Pancreas (tissue), 10 donors: ENCODE data around the gene HMGXB3. TPM values are rescaled to one million over a fixed set of nuclear protein-coding genes. Genes with fewer than 3 reads are reported as not detected.
A peak's percentile ranks its signal among the peaks of the same experiment; 100 is the strongest.
"Not testable (repeated sequence)": the region's sequence is repeated elsewhere in the genome, so short reads cannot be mapped to it uniquely, and the experiment has no call there.

ENCODE experiments used
- ATAC-seq, 4 donors: fragments of 200-7000 bp; cut with Tn5 transposase; one replicate each; pipeline versions ENCODE4 v1.8.0 to v1.9.1; 2020; ENCODE audit warnings: mild to moderate bottlenecking in 4 of 4, moderate library complexity in 4 of 4
- DNase-seq, 6 donors: peaks; one replicate each; pipeline ENCODE4 v3.0.0-alpha.2; 2020
- FAIRE-seq: peaks from 2 replicates; lab custom pipeline; 2012; peaks lifted over from hg19 to GRCh38; lab: Jason Lieb, UNC
- H3K27ac ChIP-seq, 4 donors: fragments of 200-600 bp; sonication (generic); 1 replicate in 3 of 4; 2 replicates in 1 of 4; pipeline versions ENCODE4 v1.5.0 to v1.8.0; 2020
- H3K27me3 ChIP-seq, 4 donors: fragments of 200-600 bp; one replicate each; pipeline ENCODE4 v1.8.0; 2021
- H3K36me3 ChIP-seq, 3 donors: fragments of 200-600 bp; sonication (generic) in 1 of 3; one replicate each; pipeline versions ENCODE4 v1.5.0 to v1.8.0; 2020 to 2021
- H3K4me1 ChIP-seq, 3 donors: fragments of 200-600 bp; one replicate each; pipeline ENCODE4 v1.8.0; 2021
- H3K4me3 ChIP-seq, 4 donors: fragments of 200-600 bp; sonication (generic) in 2 of 4; one replicate each; pipeline versions ENCODE4 v1.5.0 to v1.8.0; 2020 to 2021
- H3K9me3 ChIP-seq, 4 donors: fragments of 200-600 bp; one replicate each; pipeline ENCODE4 v1.8.0; 2021
- CTCF ChIP-seq, 4 donors: fragments of 200-600 bp; sonication (generic) in 3 of 4; IDR thresholded peaks; one replicate each; pipeline versions ENCODE4 v1.5.0 to v1.8.0; 2021; ENCODE audit warnings: antibody characterized with exemption in 4 of 4
- WGBS, 2 donors: extraction: QIAGEN DNeasy Blood & Tissue Kit; methylation state at CpG; one replicate each; pipeline ENCODE4 v1.1.7; 2013; 5-methylcytosine and 5-hydroxymethylcytosine counted together
- intact Hi-C, 3 donors: fragments of 100-400 bp; cut with DNase I; formaldehyde crosslinking; loops; one replicate each; pipeline versions ENCODE4 v1.11.1 to v1.14.2; 2022
- polyA plus RNA-seq, 2 donors: library from polyadenylated mRNA; stranded (reverse); fragments of 200-250 nt; gene quantifications; one replicate each; pipeline ENCODE4 v1.2.3, GENCODE V29; 2013
- total RNA-seq, 6 donors: library from RNA; stranded (reverse); fragmentation: NEBNext Ultra II Directional in 4 of 6; extraction: Animal tissue kit (Norgen Biotek cat#: 25700) in 4 of 6; gene quantifications; one replicate each; pipeline versions ENCODE4 v1.2.1 to v1.2.4, GENCODE V29; 2021 to 2023
- donor health status: healthy with polysubstance abuse.
- donor health status: DM: no; HTN: no; CAD: no; lungs with moderate emphysema.
- donor health status: DM: no; HTN: no; CAD: no.
- donor health status: control.
- donor health status: control.
- donor health status: Bipolar disorder and iron deficiency.
- donor health status: DM: yes; HTN: yes; CAD: no.
- donor health status: DM: no; HTN: no; CAD: no.
- donor health status: DM: no; HTN: no; CAD: no.
- donor health status: DM: yes; HTN: yes; CAD: no.

The HMGXB3 gene
- total and polyA plus RNA-seq, 8 donors, result 8.6 to 21.4 (median 12.8) TPM

GRCh38 chr5:150081541-150082283 is 81.2 kb downstream of the HMGXB3 start:
- FAIRE-seq, result no peak
- TF ChIP-seq CTCF (IDR thresholded peaks at IDR 0.05), result no peak
- H3K27ac ChIP-seq, result no peak overlapping the region

DNA sequence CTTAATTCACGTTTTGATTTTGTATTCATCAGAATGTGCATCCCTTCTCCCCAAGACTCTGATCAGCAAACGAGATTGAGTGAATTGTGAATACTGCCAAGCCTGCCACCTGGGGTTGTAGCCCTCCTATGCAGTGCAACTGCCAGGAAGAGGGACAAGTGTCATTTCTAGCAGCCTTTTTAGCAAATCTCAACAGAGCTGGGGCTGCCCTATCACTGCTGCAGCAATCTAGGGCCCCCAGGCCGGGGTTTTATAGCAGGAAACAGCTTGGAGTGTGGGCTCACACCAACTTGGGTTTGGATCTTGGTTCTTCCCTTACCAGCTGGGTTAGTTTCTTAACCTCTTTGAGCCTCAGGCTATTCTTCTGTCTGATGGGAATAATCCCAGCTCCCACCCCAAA is 81.8 kb downstream of the HMGXB3 start:
- WGBS, 2 donors, result 49 to 54% methylated on average over 3 of the region's 3 CpGs
- Histone ChIP-seq H3K27me3 (no peaks in the 10 kb centered on the region), H3K9me3 (no peaks in the 10 kb centered on the region), H3K4me3 (peak overlapping the region in 1 of 4 donors; percentile 14), H3K36me3 (no peaks in the 10 kb centered on the region), H3K27ac (no peak overlapping the region), H3K4me1 (no peaks in the 10 kb centered on the region)
- intact Hi-C loops, result no loop called here
- no peak for ATAC-seq
- no peak for FAIRE-seq
- TF ChIP-seq CTCF (IDR thresholded peaks at IDR 0.05), result no peak
- DNase-seq, result no peak

More at GRCh38 chr5:150081541-150082283, 81.2 kb downstream of the HMGXB3 start:
- intact Hi-C loops, result no loop called here
- 38 to 46% methylated on average over 15 of the region's 15 CpGs for WGBS, 2 donors
- Histone ChIP-seq H3K9me3 (no peaks in the 10 kb centered on the region), H3K4me1 (no peaks in the 10 kb centered on the region), H3K27me3 (no peaks in the 10 kb centered on the region), H3K4me3 (no peak overlapping the region), H3K36me3 (no peaks in the 10 kb centered on the region)
- peak in 2 of 6 donors; percentile 50 to 71 for DNase-seq
- peak in 3 of 4 donors; percentile 55 to 88 (median 73) for ATAC-seq

DNA sequence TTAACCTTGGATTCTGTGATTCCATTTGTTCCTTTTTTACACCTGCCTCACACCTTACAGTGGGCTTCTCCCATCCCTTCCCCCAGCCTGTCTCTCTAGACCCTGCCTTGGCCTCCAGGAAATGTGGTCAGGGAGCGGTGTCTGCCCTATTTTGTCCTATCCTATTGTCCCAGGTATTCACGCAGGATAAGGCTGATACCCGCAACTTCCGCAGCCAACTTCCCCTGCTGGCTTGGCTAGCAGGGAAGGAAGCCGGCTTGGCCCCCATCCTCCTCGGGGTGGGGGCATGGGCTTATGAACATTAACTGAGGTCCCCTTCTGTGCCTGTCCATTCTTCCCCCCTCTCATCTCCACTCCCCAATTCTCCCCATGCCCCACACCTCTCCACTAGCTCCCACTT is 82.3 kb downstream of the HMGXB3 start:
- H3K36me3 ChIP-seq, result no peaks in the 10 kb centered on the region
- H3K27me3 ChIP-seq, result no peaks in the 10 kb centered on the region
- intact Hi-C loops, result no loop called here
- no peaks in the 10 kb centered on the region for H3K9me3 ChIP-seq
- H3K4me1 ChIP-seq, result no peaks in the 10 kb centered on the region
- FAIRE-seq (no peak), ATAC-seq (peak in 1 of 4 donors; percentile 33), DNase-seq (no peak)
- H3K27ac ChIP-seq, result no peak overlapping the region
- no peak for TF ChIP-seq CTCF (IDR thresholded peaks at IDR 0.05)
- H3K4me3 ChIP-seq, result peak overlapping the region in 1 of 4 donors; percentile 14
- WGBS, 2 donors, result 73 to 81% methylated on average over 6 of the region's 6 CpGs

DNA sequence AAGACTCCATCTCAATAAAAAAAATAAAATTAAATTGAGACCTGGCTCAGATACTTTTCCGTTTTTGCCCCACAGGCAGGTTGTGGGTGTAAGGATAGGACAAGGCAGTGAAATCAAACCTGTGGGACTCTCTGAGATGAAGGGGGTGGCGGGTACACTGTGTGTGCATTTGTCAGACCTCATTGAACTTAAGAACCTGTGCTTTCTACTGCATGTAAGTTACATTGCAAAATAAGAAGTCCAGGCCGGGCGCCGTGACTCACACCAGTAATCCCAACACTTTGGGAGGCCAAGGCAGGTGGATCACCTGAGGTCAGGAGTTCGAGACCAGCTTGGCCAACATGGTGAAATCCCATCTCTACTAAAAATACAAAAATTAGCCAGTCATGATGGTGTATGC is 84.2 kb downstream of the HMGXB3 start:
- H3K27ac ChIP-seq, intact Hi-C loops: not testable (repeated sequence)

GRCh38 chr5:150085191-150085912 is 84.8 kb downstream of the HMGXB3 start:
- no peaks in the 10 kb centered on the region for H3K4me1 ChIP-seq
- no peak for TF ChIP-seq CTCF (IDR thresholded peaks at IDR 0.05)
- WGBS, 2 donors, result 79 to 87% methylated on average over 7 of the region's 7 CpGs
- H3K27ac ChIP-seq, result no peak overlapping the region
- DNase-seq, result no peak
- H3K27me3 ChIP-seq, result no peaks in the 10 kb centered on the region
- no peak for FAIRE-seq
- no peaks in the 10 kb centered on the region for H3K36me3 ChIP-seq
- intact Hi-C loops, result no loop called here
- peak overlapping the region in 1 of 4 donors; percentile 25 for H3K4me3 ChIP-seq
- H3K9me3 ChIP-seq, result no peaks in the 10 kb centered on the region
- ATAC-seq, result no peak

More for the DNA sequence above, 84.2 kb downstream of the HMGXB3 start:
- ATAC-seq, DNase-seq, H3K27me3 ChIP-seq, FAIRE-seq, H3K36me3 ChIP-seq, H3K9me3 ChIP-seq, H3K4me1 ChIP-seq: not testable (repeated sequence)
- H3K4me3 ChIP-seq, result peak overlapping the region in 1 of 4 donors; percentile 25
- 81 to 89% methylated on average over 6 of the region's 6 CpGs for WGBS, 2 donors
